ENCODE data around the gene ADAMTS12.
A peak's percentile ranks its signal among the peaks of the same experiment; 100 is the strongest.

Gene ADAMTS12

DNA sequence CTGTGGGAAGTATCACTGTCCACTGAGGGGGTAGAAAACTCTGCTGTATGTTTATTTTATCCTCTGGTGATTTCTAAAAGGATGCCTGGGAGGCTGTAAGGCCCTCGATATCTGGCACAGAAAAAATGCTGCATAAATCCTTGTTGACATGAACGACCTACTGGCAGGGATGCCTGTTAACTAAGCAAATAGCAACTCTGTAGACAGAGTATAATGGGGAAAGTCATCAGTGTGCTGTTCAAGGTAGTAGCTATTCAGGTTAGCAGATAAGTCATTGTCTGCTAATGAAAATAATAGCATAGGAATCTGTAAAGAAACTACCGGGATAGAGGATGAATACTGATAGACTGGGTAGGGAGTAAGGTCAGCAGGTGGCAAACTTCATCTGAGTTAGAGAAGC lies 256.2 kb downstream of the ADAMTS12 start:
- TF ChIP-seq, protein P1, sequence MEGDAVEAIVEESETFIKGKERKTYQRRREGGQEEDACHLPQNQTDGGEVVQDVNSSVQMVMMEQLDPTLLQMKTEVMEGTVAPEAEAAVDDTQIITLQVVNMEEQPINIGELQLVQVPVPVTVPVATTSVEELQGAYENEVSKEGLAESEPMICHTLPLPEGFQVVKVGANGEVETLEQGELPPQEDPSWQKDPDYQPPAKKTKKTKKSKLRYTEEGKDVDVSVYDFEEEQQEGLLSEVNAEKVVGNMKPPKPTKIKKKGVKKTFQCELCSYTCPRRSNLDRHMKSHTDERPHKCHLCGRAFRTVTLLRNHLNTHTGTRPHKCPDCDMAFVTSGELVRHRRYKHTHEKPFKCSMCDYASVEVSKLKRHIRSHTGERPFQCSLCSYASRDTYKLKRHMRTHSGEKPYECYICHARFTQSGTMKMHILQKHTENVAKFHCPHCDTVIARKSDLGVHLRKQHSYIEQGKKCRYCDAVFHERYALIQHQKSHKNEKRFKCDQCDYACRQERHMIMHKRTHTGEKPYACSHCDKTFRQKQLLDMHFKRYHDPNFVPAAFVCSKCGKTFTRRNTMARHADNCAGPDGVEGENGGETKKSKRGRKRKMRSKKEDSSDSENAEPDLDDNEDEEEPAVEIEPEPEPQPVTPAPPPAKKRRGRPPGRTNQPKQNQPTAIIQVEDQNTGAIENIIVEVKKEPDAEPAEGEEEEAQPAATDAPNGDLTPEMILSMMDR (conservative IDR thresholded peaks at IDR 0.05; ENCODE audit: control insufficient read depth, insufficient read depth, low read depth, low read length): no peak
- H3K4me3 ChIP-seq (ENCODE audit: control insufficient read depth, low read depth, low read length): no peak overlapping the region
- DNase-seq (ENCODE audit: low read depth): no peak

DNA sequence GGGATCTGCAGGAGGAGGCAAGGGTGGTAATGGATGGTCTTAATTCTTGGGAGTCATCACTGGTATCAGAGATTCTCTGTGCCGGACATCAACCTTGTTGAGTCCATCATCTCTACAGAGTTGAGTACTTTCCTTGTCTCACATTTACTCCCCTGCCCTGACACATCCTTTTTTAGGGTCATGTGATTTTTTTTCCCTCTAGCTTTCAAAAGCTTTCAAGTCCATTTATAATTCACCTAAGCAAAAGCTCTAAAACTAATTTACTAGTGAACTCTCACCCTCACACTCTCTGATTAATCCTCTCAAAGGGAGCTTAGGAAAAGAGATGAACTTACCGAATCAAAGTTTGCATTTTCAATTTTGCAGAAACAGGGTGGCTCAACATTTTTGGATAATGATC lies 258.1 kb downstream of the ADAMTS12 start:
- no peak overlapping the region for H3K4me3 ChIP-seq (ENCODE audit: control insufficient read depth, low read depth, low read length)
- TF ChIP-seq, protein P1 (conservative IDR thresholded peaks at IDR 0.05; ENCODE audit: control insufficient read depth, insufficient read depth, low read depth, low read length): no peak
- DNase-seq (ENCODE audit: low read depth): no peak

DNA sequence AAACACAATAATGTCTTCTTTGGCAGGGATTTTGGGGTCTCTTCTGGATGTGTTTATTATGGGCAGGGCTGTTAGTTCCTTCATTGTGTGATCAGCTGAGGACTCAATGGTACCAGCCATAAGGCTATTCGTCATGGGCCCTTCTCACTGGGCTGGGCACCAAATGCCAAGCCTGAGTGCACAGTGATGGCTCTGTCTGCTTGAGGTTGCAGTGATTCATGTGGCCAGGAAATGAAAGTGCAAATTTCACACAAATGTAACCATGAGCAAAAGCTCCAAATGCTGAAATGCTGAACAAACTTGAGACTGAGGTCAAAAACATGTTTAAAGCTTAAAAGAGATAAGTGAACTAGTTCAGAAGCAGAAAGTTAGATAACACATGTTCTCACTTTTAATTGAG lies 260.0 kb downstream of the ADAMTS12 start:
- TF ChIP-seq, protein P1 (conservative IDR thresholded peaks at IDR 0.05; ENCODE audit: control insufficient read depth, insufficient read depth, low read depth, low read length): no peak
- peak; percentile 12 for DNase-seq (ENCODE audit: low read depth)
- H3K4me3 ChIP-seq (ENCODE audit: control insufficient read depth, low read depth, low read length): no peak overlapping the region

DNA sequence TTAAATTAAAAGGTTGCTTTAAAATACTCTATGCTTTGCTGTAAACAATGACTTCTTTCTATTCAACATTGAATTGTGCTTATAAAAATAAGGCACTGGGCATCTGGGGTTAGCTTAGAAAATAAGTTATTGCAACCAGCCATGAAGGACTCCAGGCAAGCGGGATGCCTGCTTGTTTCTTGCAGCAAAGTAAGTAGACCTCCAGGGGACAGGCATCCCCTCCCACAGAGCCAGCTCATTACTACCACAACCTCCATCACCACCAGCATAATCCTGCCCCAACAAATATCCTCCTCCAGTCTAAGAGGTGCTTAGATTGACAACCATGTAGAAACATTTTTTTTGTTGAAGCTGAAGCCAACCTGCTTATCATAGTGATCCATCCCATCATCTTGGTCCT lies 260.7 kb downstream of the ADAMTS12 start:
- TF ChIP-seq, protein P1 (conservative IDR thresholded peaks at IDR 0.05; ENCODE audit: control insufficient read depth, insufficient read depth, low read depth, low read length): no peak
- no peak for DNase-seq (ENCODE audit: low read depth)
- no peak overlapping the region for H3K4me3 ChIP-seq (ENCODE audit: control insufficient read depth, low read depth, low read length)

DNA sequence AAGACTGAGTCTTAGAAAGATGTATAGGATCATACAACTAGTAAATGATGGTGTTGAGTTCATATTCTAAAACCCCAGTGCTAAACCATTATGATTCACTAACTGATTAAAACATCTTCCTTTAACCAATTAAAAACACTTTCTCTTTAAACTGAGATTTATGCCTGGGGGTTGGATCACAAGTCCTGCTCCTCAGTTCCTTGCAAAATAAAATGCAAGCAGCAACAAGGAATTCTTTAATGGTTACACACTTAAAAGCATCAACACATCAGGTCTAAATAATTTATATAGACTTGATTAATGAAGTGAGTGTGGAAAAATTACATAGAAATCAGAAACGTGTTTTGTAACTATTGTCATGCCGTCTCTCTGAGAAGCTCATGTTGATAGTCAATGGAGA lies 261.8 kb downstream of the ADAMTS12 start:
- no peak for DNase-seq (ENCODE audit: low read depth)
- H3K4me3 ChIP-seq (ENCODE audit: control insufficient read depth, low read depth, low read length): no peak overlapping the region
- TF ChIP-seq, protein P1 (conservative IDR thresholded peaks at IDR 0.05; ENCODE audit: control insufficient read depth, insufficient read depth, low read depth, low read length): no peak

DNA sequence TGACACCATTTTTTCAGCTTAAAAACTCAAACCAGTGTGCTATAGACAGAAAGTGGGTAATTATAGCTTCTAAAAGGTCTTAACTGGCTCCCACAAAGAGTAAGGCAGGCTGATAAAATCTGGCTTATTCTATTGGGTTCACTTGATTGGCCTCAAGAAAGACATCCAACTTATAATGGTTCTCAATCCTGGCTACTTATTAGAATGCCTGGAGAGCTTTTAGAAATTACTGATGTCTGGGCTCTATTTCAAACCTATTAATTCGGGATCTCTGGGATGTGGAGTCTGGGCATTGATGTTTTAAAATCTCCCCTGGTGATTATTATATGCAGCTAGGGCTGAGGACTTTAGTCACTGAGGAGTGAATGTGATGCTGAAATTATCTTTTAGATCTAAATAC lies 263.0 kb downstream of the ADAMTS12 start:
- H3K4me3 ChIP-seq (ENCODE audit: control insufficient read depth, low read depth, low read length): no peak overlapping the region
- TF ChIP-seq, protein P1 (conservative IDR thresholded peaks at IDR 0.05; ENCODE audit: control insufficient read depth, insufficient read depth, low read depth, low read length): no peak
- no peak for DNase-seq (ENCODE audit: low read depth)

DNA sequence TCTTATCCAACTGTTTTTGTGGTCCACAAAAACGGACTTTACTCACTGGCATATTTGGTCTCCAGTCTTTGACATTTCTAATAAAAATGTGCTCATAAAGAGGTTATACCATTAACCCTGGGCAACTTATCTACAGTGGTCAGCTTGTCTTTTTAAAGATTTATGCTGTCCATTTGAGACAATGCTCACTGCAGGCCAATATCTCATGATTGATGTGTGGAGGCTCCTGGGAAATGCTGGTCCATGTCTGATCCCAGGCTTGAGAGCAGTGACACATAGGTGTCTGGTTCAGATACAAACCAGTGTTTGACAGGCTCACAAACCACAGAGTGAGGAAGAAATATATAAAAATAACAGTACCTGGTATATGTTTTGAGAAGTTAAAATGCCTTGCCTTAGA lies 270.3 kb downstream of the ADAMTS12 start:
- DNase-seq (ENCODE audit: low read depth): no peak
- TF ChIP-seq, protein P1 (conservative IDR thresholded peaks at IDR 0.05; ENCODE audit: control insufficient read depth, insufficient read depth, low read depth, low read length): no peak
- H3K4me3 ChIP-seq (ENCODE audit: control insufficient read depth, low read depth, low read length): no peak overlapping the region

Measured in fibroblast of mammary gland (primary cell).